GM06990 (cell line): ENCODE results near the gene FANCE.

Source experiments
- DNase-seq: peaks from one replicate; pipeline ENCODE4 v3.0.0-alpha.2; 2011; ENCODE audit not compliant: insufficient read length; ENCODE audit errors: extremely low read depth
- H3K27me3 ChIP-seq: replicated peaks from 2 replicates; pipeline ENCODE4 v1.6.0; 2011; ENCODE audit warnings: low read length; ENCODE audit not compliant: control insufficient read depth, insufficient read depth
- H3K36me3 ChIP-seq: 2 replicates; pipeline ENCODE4 v1.5.1; 2011; ENCODE audit warnings: low read length; ENCODE audit not compliant: control insufficient read depth, insufficient read depth
- H3K4me3 ChIP-seq: replicated peaks from 2 replicates; pipeline ENCODE4 v1.5.1; 2011; ENCODE audit warnings: low read depth, mild to moderate bottlenecking, control low read depth, low read length
- TF ChIP-seq, protein P1 (sequence below): IDR thresholded peaks from 2 replicates; pipeline ENCODE4 v1.5.1; 2011; ENCODE audit warnings: low read length, control low read depth, mild to moderate bottlenecking, inconsistent platforms; ENCODE audit not compliant: insufficient read depth, poor library complexity, severe bottlenecking

FANCE gene

DNA sequence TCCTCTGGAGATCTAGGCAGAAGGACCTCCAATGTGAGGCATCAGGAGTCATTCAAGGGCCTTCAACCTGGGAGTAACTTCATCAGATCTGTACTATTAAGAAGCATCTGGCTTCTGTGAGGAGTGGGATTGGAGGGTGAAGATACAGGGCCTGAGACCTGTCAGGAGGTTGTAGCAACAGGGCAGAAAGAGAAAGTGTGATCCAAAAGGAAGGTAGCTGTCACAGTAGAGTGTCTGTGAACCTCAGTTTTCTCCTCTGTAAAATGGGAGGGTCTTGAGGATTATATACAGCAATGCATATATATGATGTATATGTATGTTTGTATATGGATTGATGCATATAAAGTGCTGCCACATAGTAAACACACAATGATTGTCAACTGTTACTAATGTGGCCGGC, 13.5 kb downstream of the FANCE start:
- no peak for DNase-seq
- peaks cover 15% of the 10 kb centered on the region for H3K36me3 ChIP-seq
- H3K27me3 ChIP-seq, result no peaks in the 10 kb centered on the region
- no peak overlapping the region for H3K4me3 ChIP-seq
- TF ChIP-seq, protein P1, sequence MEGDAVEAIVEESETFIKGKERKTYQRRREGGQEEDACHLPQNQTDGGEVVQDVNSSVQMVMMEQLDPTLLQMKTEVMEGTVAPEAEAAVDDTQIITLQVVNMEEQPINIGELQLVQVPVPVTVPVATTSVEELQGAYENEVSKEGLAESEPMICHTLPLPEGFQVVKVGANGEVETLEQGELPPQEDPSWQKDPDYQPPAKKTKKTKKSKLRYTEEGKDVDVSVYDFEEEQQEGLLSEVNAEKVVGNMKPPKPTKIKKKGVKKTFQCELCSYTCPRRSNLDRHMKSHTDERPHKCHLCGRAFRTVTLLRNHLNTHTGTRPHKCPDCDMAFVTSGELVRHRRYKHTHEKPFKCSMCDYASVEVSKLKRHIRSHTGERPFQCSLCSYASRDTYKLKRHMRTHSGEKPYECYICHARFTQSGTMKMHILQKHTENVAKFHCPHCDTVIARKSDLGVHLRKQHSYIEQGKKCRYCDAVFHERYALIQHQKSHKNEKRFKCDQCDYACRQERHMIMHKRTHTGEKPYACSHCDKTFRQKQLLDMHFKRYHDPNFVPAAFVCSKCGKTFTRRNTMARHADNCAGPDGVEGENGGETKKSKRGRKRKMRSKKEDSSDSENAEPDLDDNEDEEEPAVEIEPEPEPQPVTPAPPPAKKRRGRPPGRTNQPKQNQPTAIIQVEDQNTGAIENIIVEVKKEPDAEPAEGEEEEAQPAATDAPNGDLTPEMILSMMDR, result no peak

DNA sequence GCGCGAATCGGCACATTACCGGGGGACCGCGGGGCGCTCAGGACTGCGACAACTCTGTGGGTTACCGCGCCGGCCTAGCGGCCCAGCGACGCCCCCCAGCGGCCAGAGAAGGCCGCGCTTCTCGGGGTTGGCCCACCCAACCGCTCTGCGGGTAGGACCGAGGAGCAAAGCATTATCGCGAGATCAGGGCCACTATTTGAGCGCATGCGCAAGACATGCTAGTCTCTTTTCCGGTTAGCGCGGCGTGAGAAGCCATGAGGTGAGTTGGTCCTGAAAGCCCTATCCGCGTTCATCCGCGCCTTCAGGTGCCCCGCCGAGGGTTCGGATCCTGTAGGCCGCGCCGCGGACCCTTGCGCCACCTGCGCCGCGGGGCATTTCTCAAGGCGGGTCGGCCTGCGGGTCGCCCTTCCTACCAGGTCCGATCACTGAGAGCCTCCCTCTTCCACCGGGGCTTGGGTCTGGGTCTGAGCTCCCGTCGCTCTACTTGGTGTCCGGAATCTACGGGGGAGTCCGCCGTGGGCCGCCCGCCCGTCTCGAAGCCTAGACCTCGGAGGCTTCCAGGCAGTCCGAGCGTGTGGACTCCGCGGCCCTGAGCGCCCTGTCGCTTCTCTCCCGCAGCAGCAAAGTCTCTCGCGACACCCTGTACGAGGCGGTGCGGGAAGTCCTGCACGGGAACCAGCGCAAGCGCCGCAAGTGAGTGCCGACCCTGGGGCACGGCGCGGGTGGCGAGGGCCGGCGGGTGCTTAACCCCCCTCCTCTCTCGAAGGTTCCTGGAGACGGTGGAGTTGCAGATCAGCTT, 16.2 kb downstream of the FANCE start, which contains the start of gene RPL10A:
RPL10A (plus strand) TSS at position 221 of the 799 bp plus-strand sequence; CDS start at position 255, 34 bp downstream.
- peak; percentile 95 for DNase-seq
- TF ChIP-seq, protein P1, result peak; percentile 99
- H3K27me3 ChIP-seq, result no peaks in the 10 kb centered on the region
- H3K4me3 ChIP-seq, result peak within 1 kb of the TSS; percentile 94
- H3K36me3 ChIP-seq, result peaks cover 24% of the 10 kb centered on the region

DNA sequence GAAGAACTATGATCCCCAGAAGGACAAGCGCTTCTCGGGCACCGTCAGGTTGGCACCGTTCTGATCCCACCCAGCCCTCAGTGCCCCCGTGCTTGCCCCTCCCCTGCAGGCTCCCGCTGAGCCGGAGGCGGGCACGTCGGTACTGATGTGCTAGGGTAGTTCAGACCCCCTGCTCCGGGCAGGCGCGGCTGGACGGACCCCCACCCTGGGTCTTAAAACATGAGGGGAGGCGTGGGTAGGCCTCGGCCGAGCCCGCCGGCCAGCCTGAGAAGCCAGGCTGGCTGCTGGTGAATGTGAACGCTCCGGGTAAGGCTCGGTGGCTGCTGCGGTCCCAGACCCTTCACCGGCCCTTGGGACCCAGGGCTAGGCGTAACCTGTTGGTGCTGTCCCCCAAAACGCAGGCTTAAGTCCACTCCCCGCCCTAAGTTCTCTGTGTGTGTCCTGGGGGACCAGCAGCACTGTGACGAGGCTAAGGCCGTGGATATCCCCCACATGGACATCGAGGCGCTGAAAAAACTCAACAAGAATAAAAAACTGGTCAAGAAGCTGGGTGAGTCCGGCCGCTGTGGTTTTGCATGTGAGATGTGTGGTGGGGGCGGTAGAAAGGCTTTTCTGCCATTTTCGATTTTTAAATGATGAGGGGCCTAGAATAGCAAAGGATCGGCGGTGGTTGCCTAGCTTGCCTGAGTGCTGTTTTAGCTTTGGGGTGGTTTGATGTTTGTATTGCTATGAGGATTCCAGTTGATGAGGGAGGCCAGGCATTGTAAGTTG, 17.0 kb downstream of the FANCE start:
- Histone ChIP-seq H3K4me3 (peak overlapping the region; percentile 94), H3K36me3 (peaks cover 26% of the 10 kb centered on the region), H3K27me3 (no peaks in the 10 kb centered on the region)
- TF ChIP-seq, protein P1, result no peak
- peak; percentile 57 for DNase-seq

DNA sequence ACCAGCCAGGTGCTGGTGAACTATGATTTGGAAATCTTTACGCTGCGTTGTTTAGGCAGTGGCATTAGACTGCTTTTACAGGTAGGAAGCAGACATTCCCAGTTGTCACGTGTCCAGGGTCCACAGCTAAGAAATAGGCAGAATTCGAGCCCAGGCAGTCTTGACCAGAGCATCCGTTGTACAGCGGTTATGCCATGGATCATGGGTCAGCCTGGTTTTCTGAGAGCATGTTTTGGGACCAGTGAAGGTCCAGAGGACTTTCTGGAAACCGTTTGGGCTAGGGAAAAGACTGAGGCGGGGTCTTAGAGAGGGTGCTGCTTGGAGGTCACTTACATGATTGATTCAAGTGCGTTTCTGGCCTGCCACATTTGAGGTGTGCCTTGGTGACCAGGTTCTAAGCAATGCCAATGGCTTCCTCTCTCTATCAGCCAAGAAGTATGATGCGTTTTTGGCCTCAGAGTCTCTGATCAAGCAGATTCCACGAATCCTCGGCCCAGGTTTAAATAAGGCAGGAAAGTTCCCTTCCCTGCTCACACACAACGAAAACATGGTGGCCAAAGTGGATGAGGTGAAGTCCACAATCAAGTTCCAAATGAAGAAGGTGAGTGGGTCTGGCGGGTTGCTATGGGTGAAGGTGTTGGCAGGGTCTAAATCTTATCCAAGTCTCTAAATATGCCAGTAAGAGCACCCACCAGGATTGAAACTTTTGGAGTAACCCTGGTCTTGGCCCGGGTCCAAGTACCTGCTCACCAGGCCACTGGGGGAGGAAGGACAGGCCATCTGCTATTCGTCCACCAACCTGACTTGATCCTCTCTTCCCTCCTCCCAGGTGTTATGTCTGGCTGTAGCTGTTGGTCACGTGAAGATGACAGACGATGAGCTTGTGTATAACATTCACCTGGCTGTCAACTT, 17.9 kb downstream of the FANCE start:
- DNase-seq, result no peak
- Histone ChIP-seq H3K4me3 (peak overlapping the region; percentile 94), H3K36me3 (peaks cover 26% of the 10 kb centered on the region), H3K27me3 (no peaks in the 10 kb centered on the region)
- TF ChIP-seq, protein P1, result no peak

DNA sequence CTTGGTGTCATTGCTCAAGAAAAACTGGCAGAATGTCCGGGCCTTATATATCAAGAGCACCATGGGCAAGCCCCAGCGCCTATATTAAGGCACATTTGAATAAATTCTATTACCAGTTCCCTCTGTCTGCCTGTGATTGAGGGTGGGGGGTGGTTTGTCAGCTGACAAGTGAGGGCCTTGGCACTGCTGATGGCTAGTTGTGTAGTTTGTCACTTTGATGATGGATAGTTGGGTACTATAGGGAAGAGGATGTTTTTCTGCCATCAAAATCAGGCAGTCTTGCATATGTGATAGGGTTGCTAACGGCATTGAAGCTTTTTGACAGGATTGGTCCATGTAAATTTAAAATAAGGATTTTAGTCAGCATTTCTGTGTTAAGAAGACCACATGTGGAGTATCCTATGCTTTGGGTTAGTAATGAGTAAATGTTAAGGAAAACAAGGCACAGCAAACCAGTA, 18.6 kb downstream of the FANCE start:
- DNase-seq, result no peak
- TF ChIP-seq, protein P1, result no peak
- Histone ChIP-seq H3K36me3 (peaks cover 26% of the 10 kb centered on the region), H3K4me3 (peak overlapping the region; percentile 94), H3K27me3 (no peaks in the 10 kb centered on the region)
